Activated T-helper 2 cell treated with anti-CD3 and anti-CD28 coated beads, Interferon-gamma antibody, Interleukin-2, Interleukin-4, amounts not matched to agents 10 μg/mL and 5 μg/mL and 100 μg/mL, durations not matched to agents 14 hours and 24 hours and 36 hours (primary cell): ENCODE data around the gene EMP1. TPM values are rescaled to one million over a fixed set of nuclear protein-coding genes. Genes with fewer than 3 reads are reported as not detected.

ENCODE experiments used
- DNase-seq: peaks from one replicate; pipeline ENCODE4 v3.0.0; 2021; ENCODE audit warnings: low spot score
- H3K27ac Mint-ChIP-seq: one replicate; pipeline ENCODE4 v1.8.0; 2021; ENCODE audit warnings: mixed read lengths
- H3K27me3 Mint-ChIP-seq: one replicate; pipeline ENCODE4 v1.8.0; 2021; ENCODE audit warnings: low read depth, mixed read lengths
- H3K36me3 Mint-ChIP-seq: one replicate; pipeline ENCODE4 v1.8.0; 2021; ENCODE audit warnings: low read depth, mixed read lengths
- H3K4me1 Mint-ChIP-seq: one replicate; pipeline ENCODE4 v1.8.0; 2021; ENCODE audit warnings: low read depth, mixed read lengths
- H3K4me3 Mint-ChIP-seq: one replicate; pipeline ENCODE4 v1.8.0; 2021; ENCODE audit warnings: low read depth, mild to moderate bottlenecking, moderate library complexity, mixed read lengths
- H3K9me3 Mint-ChIP-seq: one replicate; pipeline ENCODE4 v1.8.0; 2021; ENCODE audit warnings: mixed read lengths
- intact Hi-C: fragments of 100-400 bp; cut with micrococcal nuclease; formaldehyde crosslinking; loops from one replicate; pipeline ENCODE4 v1.15.1; 2023
- total RNA-seq: library from RNA; stranded (reverse); gene quantifications from 2 replicates; pipeline ENCODE4 v1.2.3, GENCODE V29; 2022

The EMP1 gene
- total RNA-seq, 1 donor from 2014 or later = 10.2 TPM

GRCh38 chr12:13177373-13177772 is 19.2 kb upstream of the EMP1 start:
- intact Hi-C loops = no loop called here
- no peak overlapping the region for H3K4me3 Mint-ChIP-seq
- peaks cover 55% of the 10 kb centered on the region for H3K27me3 Mint-ChIP-seq
- no peaks in the 10 kb centered on the region for H3K9me3 Mint-ChIP-seq
- DNase-seq = no peak
- H3K36me3 Mint-ChIP-seq = no peaks in the 10 kb centered on the region
- no peak overlapping the region for H3K27ac Mint-ChIP-seq
- peaks cover 28% of the 10 kb centered on the region for H3K4me1 Mint-ChIP-seq

- H3K4me1 Mint-ChIP-seq = peaks cover 27% of the 10 kb centered on the region
- H3K27ac Mint-ChIP-seq = no peak overlapping the region
- intact Hi-C loops = no loop called here
- H3K36me3 Mint-ChIP-seq = no peaks in the 10 kb centered on the region
- no peaks in the 10 kb centered on the region for H3K9me3 Mint-ChIP-seq
- H3K4me3 Mint-ChIP-seq = no peak overlapping the region
- DNase-seq = no peak
- peaks cover 52% of the 10 kb centered on the region for H3K27me3 Mint-ChIP-seq
Observed at GRCh38 chr12:13177906-13178305, 18.6 kb upstream of the EMP1 start.

- DNase-seq = no peak
- Mint-ChIP-seq H3K27ac (no peak overlapping the region), H3K27me3 (peaks cover 48% of the 10 kb centered on the region), H3K36me3 (no peaks in the 10 kb centered on the region), H3K9me3 (no peaks in the 10 kb centered on the region), H3K4me3 (no peak overlapping the region), H3K4me1 (peaks cover 20% of the 10 kb centered on the region)
- intact Hi-C loops = no loop called here
Observed at GRCh38 chr12:13178568-13179210, 17.8 kb upstream of the EMP1 start.

GRCh38 chr12:13179211-13180074 is 17.1 kb upstream of the EMP1 start:
- no peak overlapping the region for H3K27ac Mint-ChIP-seq
- H3K4me3 Mint-ChIP-seq = peak overlapping the region; percentile 15
- H3K4me1 Mint-ChIP-seq = peaks cover 15% of the 10 kb centered on the region
- DNase-seq = peak; percentile 31
- intact Hi-C loops = no loop called here
- H3K36me3 Mint-ChIP-seq = no peaks in the 10 kb centered on the region
- H3K27me3 Mint-ChIP-seq = peaks cover 50% of the 10 kb centered on the region
- H3K9me3 Mint-ChIP-seq = no peaks in the 10 kb centered on the region

- DNase-seq = no peak
- Mint-ChIP-seq H3K27ac (no peak overlapping the region), H3K27me3 (peaks cover 41% of the 10 kb centered on the region), H3K4me1 (peaks cover 15% of the 10 kb centered on the region), H3K36me3 (no peaks in the 10 kb centered on the region), H3K9me3 (no peaks in the 10 kb centered on the region), H3K4me3 (no peak overlapping the region)
- intact Hi-C loops = no loop called here
Observed at GRCh38 chr12:13181375-13182070, 15.0 kb upstream of the EMP1 start.

GRCh38 chr12:13182881-13183280 is 13.6 kb upstream of the EMP1 start:
- Mint-ChIP-seq H3K36me3 (no peaks in the 10 kb centered on the region), H3K4me1 (peaks cover 20% of the 10 kb centered on the region), H3K9me3 (no peaks in the 10 kb centered on the region), H3K27me3 (peaks cover 32% of the 10 kb centered on the region), H3K27ac (no peak overlapping the region), H3K4me3 (no peak overlapping the region)
- DNase-seq = no peak
- intact Hi-C loops = no loop called here

- intact Hi-C loops = no loop called here
- H3K4me3 Mint-ChIP-seq = no peak overlapping the region
- no peak overlapping the region for H3K27ac Mint-ChIP-seq
- H3K27me3 Mint-ChIP-seq = peaks cover 33% of the 10 kb centered on the region
- no peaks in the 10 kb centered on the region for H3K36me3 Mint-ChIP-seq
- H3K4me1 Mint-ChIP-seq = peaks cover 16% of the 10 kb centered on the region
- H3K9me3 Mint-ChIP-seq = no peaks in the 10 kb centered on the region
- no peak for DNase-seq
Observed at GRCh38 chr12:13183620-13184019, 12.9 kb upstream of the EMP1 start.

- peaks cover 35% of the 10 kb centered on the region for H3K27me3 Mint-ChIP-seq
- no peaks in the 10 kb centered on the region for H3K36me3 Mint-ChIP-seq
- no peak overlapping the region for H3K27ac Mint-ChIP-seq
- intact Hi-C loops = no loop called here
- H3K9me3 Mint-ChIP-seq = no peaks in the 10 kb centered on the region
- peaks cover 5% of the 10 kb centered on the region for H3K4me1 Mint-ChIP-seq
- no peak for DNase-seq
- no peak overlapping the region for H3K4me3 Mint-ChIP-seq
Observed at GRCh38 chr12:13186302-13186701, 10.2 kb upstream of the EMP1 start.

- intact Hi-C loops = loop anchor here (1.0 kb wide), 1 partner anchor 21 kb away; no protein-coding TSS in a partner anchor
- H3K27me3 Mint-ChIP-seq = peaks cover 35% of the 10 kb centered on the region
- no peak for DNase-seq
- H3K4me3 Mint-ChIP-seq = no peak overlapping the region
- H3K36me3 Mint-ChIP-seq = no peaks in the 10 kb centered on the region
- H3K9me3 Mint-ChIP-seq = no peaks in the 10 kb centered on the region
- peaks cover 5% of the 10 kb centered on the region for H3K4me1 Mint-ChIP-seq
- H3K27ac Mint-ChIP-seq = no peak overlapping the region
Observed at GRCh38 chr12:13187399-13187798, 9.1 kb upstream of the EMP1 start.

GRCh38 chr12:13189264-13189663 is 7.3 kb upstream of the EMP1 start:
- peaks cover 38% of the 10 kb centered on the region for H3K27me3 Mint-ChIP-seq
- H3K4me1 Mint-ChIP-seq = peaks cover 5% of the 10 kb centered on the region
- intact Hi-C loops = no loop called here
- no peak overlapping the region for H3K4me3 Mint-ChIP-seq
- DNase-seq = no peak
- H3K36me3 Mint-ChIP-seq = no peaks in the 10 kb centered on the region
- H3K27ac Mint-ChIP-seq = no peak overlapping the region
- no peaks in the 10 kb centered on the region for H3K9me3 Mint-ChIP-seq

- no peaks in the 10 kb centered on the region for H3K9me3 Mint-ChIP-seq
- H3K27ac Mint-ChIP-seq = no peak overlapping the region
- no peak overlapping the region for H3K4me3 Mint-ChIP-seq
- intact Hi-C loops = loop anchor here (10.0 kb wide), 1 partner anchor 355 kb away; no protein-coding TSS in a partner anchor
- H3K4me1 Mint-ChIP-seq = peaks cover 5% of the 10 kb centered on the region
- peaks cover 38% of the 10 kb centered on the region for H3K27me3 Mint-ChIP-seq
- DNase-seq = no peak
- no peaks in the 10 kb centered on the region for H3K36me3 Mint-ChIP-seq
Observed at GRCh38 chr12:13190275-13190674, 6.3 kb upstream of the EMP1 start.

- Mint-ChIP-seq H3K4me3 (no peak overlapping the region), H3K4me1 (peaks cover 21% of the 10 kb centered on the region), H3K27ac (no peak overlapping the region), H3K27me3 (peaks cover 39% of the 10 kb centered on the region), H3K36me3 (no peaks in the 10 kb centered on the region), H3K9me3 (no peaks in the 10 kb centered on the region)
- intact Hi-C loops = loop anchor here (10.0 kb wide), 1 partner anchor 358 kb away; no protein-coding TSS in a partner anchor
- no peak for DNase-seq
Observed at GRCh38 chr12:13192719-13193118, 3.8 kb upstream of the EMP1 start.
